ENCODE data around the gene VPS4A.

DNA sequence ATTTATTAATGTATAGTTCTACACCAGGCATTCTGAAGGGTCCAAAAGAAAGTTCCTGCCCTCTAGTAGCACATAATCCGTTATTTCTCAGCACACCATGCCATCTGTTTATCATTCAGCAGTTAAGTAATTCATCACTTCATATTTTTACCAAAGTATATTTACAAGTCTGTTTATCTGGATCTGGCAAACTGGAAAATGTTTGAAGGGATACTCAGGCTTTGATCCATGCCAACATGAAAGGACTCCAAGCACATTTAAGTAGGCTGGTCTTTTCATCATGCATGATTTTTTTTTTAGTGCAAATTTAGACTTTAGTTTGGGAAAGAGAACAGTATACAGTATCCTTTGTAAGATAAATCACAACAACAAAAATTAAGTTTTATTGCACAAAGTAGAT is 4.1 kb upstream of the VPS4A start:
- TF ChIP-seq, protein P1, sequence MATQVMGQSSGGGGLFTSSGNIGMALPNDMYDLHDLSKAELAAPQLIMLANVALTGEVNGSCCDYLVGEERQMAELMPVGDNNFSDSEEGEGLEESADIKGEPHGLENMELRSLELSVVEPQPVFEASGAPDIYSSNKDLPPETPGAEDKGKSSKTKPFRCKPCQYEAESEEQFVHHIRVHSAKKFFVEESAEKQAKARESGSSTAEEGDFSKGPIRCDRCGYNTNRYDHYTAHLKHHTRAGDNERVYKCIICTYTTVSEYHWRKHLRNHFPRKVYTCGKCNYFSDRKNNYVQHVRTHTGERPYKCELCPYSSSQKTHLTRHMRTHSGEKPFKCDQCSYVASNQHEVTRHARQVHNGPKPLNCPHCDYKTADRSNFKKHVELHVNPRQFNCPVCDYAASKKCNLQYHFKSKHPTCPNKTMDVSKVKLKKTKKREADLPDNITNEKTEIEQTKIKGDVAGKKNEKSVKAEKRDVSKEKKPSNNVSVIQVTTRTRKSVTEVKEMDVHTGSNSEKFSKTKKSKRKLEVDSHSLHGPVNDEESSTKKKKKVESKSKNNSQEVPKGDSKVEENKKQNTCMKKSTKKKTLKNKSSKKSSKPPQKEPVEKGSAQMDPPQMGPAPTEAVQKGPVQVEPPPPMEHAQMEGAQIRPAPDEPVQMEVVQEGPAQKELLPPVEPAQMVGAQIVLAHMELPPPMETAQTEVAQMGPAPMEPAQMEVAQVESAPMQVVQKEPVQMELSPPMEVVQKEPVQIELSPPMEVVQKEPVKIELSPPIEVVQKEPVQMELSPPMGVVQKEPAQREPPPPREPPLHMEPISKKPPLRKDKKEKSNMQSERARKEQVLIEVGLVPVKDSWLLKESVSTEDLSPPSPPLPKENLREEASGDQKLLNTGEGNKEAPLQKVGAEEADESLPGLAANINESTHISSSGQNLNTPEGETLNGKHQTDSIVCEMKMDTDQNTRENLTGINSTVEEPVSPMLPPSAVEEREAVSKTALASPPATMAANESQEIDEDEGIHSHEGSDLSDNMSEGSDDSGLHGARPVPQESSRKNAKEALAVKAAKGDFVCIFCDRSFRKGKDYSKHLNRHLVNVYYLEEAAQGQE (IDR thresholded peaks at IDR 0.05; ENCODE audit: insufficient replicate concordance, low read depth): no peak
- TF ChIP-seq, protein P2, sequence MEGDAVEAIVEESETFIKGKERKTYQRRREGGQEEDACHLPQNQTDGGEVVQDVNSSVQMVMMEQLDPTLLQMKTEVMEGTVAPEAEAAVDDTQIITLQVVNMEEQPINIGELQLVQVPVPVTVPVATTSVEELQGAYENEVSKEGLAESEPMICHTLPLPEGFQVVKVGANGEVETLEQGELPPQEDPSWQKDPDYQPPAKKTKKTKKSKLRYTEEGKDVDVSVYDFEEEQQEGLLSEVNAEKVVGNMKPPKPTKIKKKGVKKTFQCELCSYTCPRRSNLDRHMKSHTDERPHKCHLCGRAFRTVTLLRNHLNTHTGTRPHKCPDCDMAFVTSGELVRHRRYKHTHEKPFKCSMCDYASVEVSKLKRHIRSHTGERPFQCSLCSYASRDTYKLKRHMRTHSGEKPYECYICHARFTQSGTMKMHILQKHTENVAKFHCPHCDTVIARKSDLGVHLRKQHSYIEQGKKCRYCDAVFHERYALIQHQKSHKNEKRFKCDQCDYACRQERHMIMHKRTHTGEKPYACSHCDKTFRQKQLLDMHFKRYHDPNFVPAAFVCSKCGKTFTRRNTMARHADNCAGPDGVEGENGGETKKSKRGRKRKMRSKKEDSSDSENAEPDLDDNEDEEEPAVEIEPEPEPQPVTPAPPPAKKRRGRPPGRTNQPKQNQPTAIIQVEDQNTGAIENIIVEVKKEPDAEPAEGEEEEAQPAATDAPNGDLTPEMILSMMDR (IDR thresholded peaks at IDR 0.05; ENCODE audit: insufficient read depth, low read length): no peak
- TF ChIP-seq POLR2AphosphoS5 (IDR thresholded peaks at IDR 0.05; ENCODE audit: low read depth) (no peak), SPI1 (IDR thresholded peaks at IDR 0.05; ENCODE audit: borderline replicate concordance, low read depth) (no peak)

Data from HL-60 (cell line).